Naive thymus-derived CD4-positive, alpha-beta T cell (primary cell): ENCODE data around the gene MSH3. TPM values are rescaled to one million over a fixed set of nuclear protein-coding genes. Genes with fewer than 3 reads are reported as not detected.

Experiments used
- ATAC-seq: fragments of 150-1000 bp; cut with Tn5 transposase; 2 replicates; pipeline ENCODE4 v1.10.0; 2021; ENCODE audit warnings: mild to moderate bottlenecking, moderate library complexity
- CTCF ChIA-PET: fragments of 350-600 bp; sonication (Branson Sonifier 250); formaldehyde crosslinking; loops from one replicate; lab custom pipeline; 2021; ENCODE audit warnings: antibody characterized with exemption; lab: Charles Lee
- POLR2A ChIA-PET: fragments of 350-600 bp; sonication (Branson Sonifier 250); formaldehyde crosslinking; loops from one replicate; lab custom pipeline; 2021; ENCODE audit warnings: antibody characterized with exemption, inconsistent platforms; lab: Charles Lee
- DNase-seq, 9 donors: peaks; one replicate each; pipeline versions ENCODE4 v3.0.0 to v3.0.0-alpha.2; 2020 to 2022; ENCODE audit warnings: mixed read lengths in 1 of 9
- H3K27ac ChIP-seq: one replicate; pipeline ENCODE4 v1.7.0; 2013; ENCODE audit warnings: mild to moderate bottlenecking, low read depth, low read length, moderate library complexity
- H3K27me3 ChIP-seq, 2 donors: one replicate each; pipeline ENCODE4 v1.7.0; 2013; ENCODE audit warnings: low read length in 2 of 2, mild to moderate bottlenecking in 2 of 2, moderate library complexity in 2 of 2; ENCODE audit not compliant: control insufficient read depth in 2 of 2, insufficient read depth in 2 of 2
- H3K36me3 ChIP-seq, 3 experiments: 1 replicate in 2 of 3; 2 replicates in 1 of 3; pipeline ENCODE4 v1.7.0; 2013; ENCODE audit warnings: low read length in 3 of 3, mild to moderate bottlenecking in 3 of 3, moderate library complexity in 1 of 3; ENCODE audit not compliant: insufficient read depth in 3 of 3, control insufficient read depth in 2 of 3
- H3K4me1 ChIP-seq, 2 donors: one replicate each; pipeline ENCODE4 v1.7.0; 2013; ENCODE audit warnings: low read length in 2 of 2, mild to moderate bottlenecking in 2 of 2, moderate library complexity in 1 of 2; ENCODE audit not compliant: control insufficient read depth in 2 of 2, insufficient read depth in 2 of 2
- H3K4me3 ChIP-seq: 2 replicates; pipeline ENCODE4 v1.7.0; 2013; ENCODE audit warnings: mild to moderate bottlenecking, low read length
- H3K9me3 ChIP-seq, 3 experiments: 1 replicate in 2 of 3; 2 replicates in 1 of 3; pipeline ENCODE4 v1.7.0; 2013; ENCODE audit warnings: low read length in 3 of 3; ENCODE audit not compliant: control insufficient read depth in 2 of 3
- H3K27ac Mint-ChIP-seq, 9 donors: one replicate each; pipeline ENCODE4 v1.8.0; 2020 to 2022; ENCODE audit warnings: mixed read lengths in 9 of 9, mild to moderate bottlenecking in 8 of 9, moderate library complexity in 5 of 9, inconsistent platforms in 2 of 9
- H3K27me3 Mint-ChIP-seq, 5 donors: one replicate each; pipeline ENCODE4 v1.8.0; 2021 to 2022; ENCODE audit warnings: mixed read lengths in 5 of 5, mild to moderate bottlenecking in 1 of 5
- H3K36me3 Mint-ChIP-seq, 5 donors: one replicate each; pipeline ENCODE4 v1.8.0; 2020 to 2022; ENCODE audit warnings: mixed read lengths in 5 of 5, mild to moderate bottlenecking in 3 of 5, inconsistent platforms in 1 of 5
- H3K4me1 Mint-ChIP-seq, 7 donors: one replicate each; pipeline ENCODE4 v1.8.0; 2020 to 2022; ENCODE audit warnings: mixed read lengths in 7 of 7, mild to moderate bottlenecking in 3 of 7, inconsistent platforms in 1 of 7
- H3K4me3 Mint-ChIP-seq, 10 donors: one replicate each; pipeline ENCODE4 v1.8.0; 2020 to 2022; ENCODE audit warnings: mild to moderate bottlenecking in 10 of 10, mixed read lengths in 10 of 10, moderate library complexity in 6 of 10, inconsistent platforms in 2 of 10
- H3K9me3 Mint-ChIP-seq, 11 donors: one replicate each; pipeline ENCODE4 v1.8.0; 2020 to 2022; ENCODE audit warnings: mixed read lengths in 11 of 11, mild to moderate bottlenecking in 4 of 11, inconsistent platforms in 1 of 11, moderate library complexity in 1 of 11
- intact Hi-C, 2 donors: fragments of 100-400 bp; cut with micrococcal nuclease; formaldehyde crosslinking; loops; one replicate each; pipeline ENCODE4 v1.15.1; 2023
- polyA plus RNA-seq, 2 donors: library from polyadenylated mRNA; unstranded; fragments of 300-500 nt; fragmentation: Illumina TruSeq; gene quantifications; one replicate each; pipeline ENCODE4 v1.2.3, GENCODE V29; 2021
- total RNA-seq, 6 experiments: library from RNA in 5 of 6; stranded (reverse) in 5 of 6; gene quantifications; 1 replicate in 5 of 6; 2 replicates in 1 of 6; pipeline ENCODE4 v1.2.3 and lab custom pipeline; 2021 to 2026

Gene MSH3
- total and polyA plus RNA-seq, 7 experiments from 2014 or later, result 10.5 to 20.9 (median 13.0) TPM

DNA sequence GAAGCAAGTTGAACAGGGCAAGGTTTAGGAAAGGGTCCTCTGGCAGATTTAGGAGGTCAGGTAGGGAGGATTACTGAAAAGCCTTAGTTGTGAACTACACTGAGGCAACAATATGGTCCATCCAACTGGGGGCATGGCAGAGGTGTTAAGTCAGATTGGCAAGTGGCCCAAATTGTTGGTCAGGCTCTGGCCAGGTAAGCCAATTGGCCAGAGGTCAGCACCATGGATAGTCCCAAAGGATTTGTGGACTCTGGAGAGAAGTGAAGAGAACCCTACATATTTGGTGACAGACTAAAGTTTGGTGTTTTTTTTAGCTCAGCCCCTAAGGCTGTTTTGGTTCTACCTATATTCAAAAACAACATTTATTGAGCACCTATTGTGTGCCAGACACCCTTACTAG, 266.6 kb downstream of the MSH3 start:
- CTCF ChIA-PET, result interaction anchor here (0.7 kb wide), 1 partner anchor 186 kb away, joined by 3 read pairs; no protein-coding TSS in a partner anchor
- ATAC-seq, result no peak

GRCh38 chr5:80925931-80926330, 271.5 kb downstream of the MSH3 start:
- Mint-ChIP-seq H3K4me3 (no peak overlapping the region), H3K9me3 (peaks cover 0 to 8% (median 0%) of the 10 kb centered on the region in 11 donors), H3K27ac (no peak overlapping the region), H3K4me1 (peaks cover 3 to 17% (median 8%) of the 10 kb centered on the region in 7 donors), H3K27me3 (no peaks in the 10 kb centered on the region), H3K36me3 (peaks cover 0 to 7% (median 1%) of the 10 kb centered on the region in 5 donors)
- H3K9me3 ChIP-seq, result no peaks in the 10 kb centered on the region
- no peak overlapping the region for H3K27ac ChIP-seq
- ChIA-PET CTCF (no interaction called here), POLR2A (no interaction called here)
- intact Hi-C loops, result no loop called here
- H3K36me3 ChIP-seq, result no peaks in the 10 kb centered on the region
- no peaks in the 10 kb centered on the region for H3K27me3 ChIP-seq
- H3K4me1 ChIP-seq, result no peaks in the 10 kb centered on the region
- no peak for ATAC-seq
- DNase-seq, result no peak
- H3K4me3 ChIP-seq, result no peak overlapping the region

More for the DNA sequence above, 266.6 kb downstream of the MSH3 start:
- Histone ChIP-seq H3K27ac (no peak overlapping the region), H3K27me3 (no peaks in the 10 kb centered on the region), H3K4me3 (no peak overlapping the region), H3K9me3 (no peaks in the 10 kb centered on the region), H3K4me1 (no peaks in the 10 kb centered on the region), H3K36me3 (no peaks in the 10 kb centered on the region)
- H3K27ac Mint-ChIP-seq, result no peak overlapping the region
- intact Hi-C loops, result no loop called here
- H3K9me3 Mint-ChIP-seq, result peaks cover 0 to 8% (median 0%) of the 10 kb centered on the region in 11 donors
- no peak for DNase-seq
- H3K4me3 Mint-ChIP-seq, result no peak overlapping the region
- H3K36me3 Mint-ChIP-seq, result peaks cover 0 to 8% (median 4%) of the 10 kb centered on the region in 5 donors
- POLR2A ChIA-PET, result no interaction called here
- peaks cover 0 to 24% (median 13%) of the 10 kb centered on the region in 7 donors for H3K4me1 Mint-ChIP-seq
- peaks cover 0 to 4% (median 0%) of the 10 kb centered on the region in 5 donors for H3K27me3 Mint-ChIP-seq

Other genes with a start within 250 kb of the MSH3 start
- 10 to 100 TPM; 12.0 to 32.0 (median 26.0) TPM for gene ZFYVE16, start 246.6 kb upstream of the MSH3 start, total RNA-seq
- 1 to 10 TPM; 3.0 to 4.5 TPM for gene ZFYVE16, start 246.6 kb upstream of the MSH3 start, polyA plus RNA-seq
- 1 to 10 TPM in 2 of 5 experiments, under 1 TPM in 2, not detected in 1; 0.36 to 3.4 (median 1.1) TPM for gene FAM151B, start 166.6 kb upstream of the MSH3 start, total RNA-seq
- gene FAM151B, start 166.6 kb upstream of the MSH3 start, polyA plus RNA-seq, result under 1 TPM in 1 of 2 donors, not detected in 1; 0.11 TPM
- gene ANKRD34B, start 84.4 kb upstream of the MSH3 start, total RNA-seq, result under 1 TPM in 1 of 5 experiments, not detected in 4; 0.22 TPM
- not detected for gene ANKRD34B, start 84.4 kb upstream of the MSH3 start, polyA plus RNA-seq
- gene DHFR, start 331 bp downstream of the MSH3 start, total RNA-seq, result 10 to 100 TPM in 3 of 5 experiments, 1 to 10 TPM in 2; 6.9 to 68.9 (median 17.0) TPM
- gene DHFR, start 331 bp downstream of the MSH3 start, polyA plus RNA-seq, result 1 to 10 TPM; 1.2 to 2.5 TPM